ENCODE measurements around the gene MRS2. TPM values are rescaled to one million over a fixed set of nuclear protein-coding genes. Genes with fewer than 3 reads are reported as not detected.

The MRS2 gene
- total RNA-seq, 1 experiment from 2014 or later = 85.8 TPM

DNA sequence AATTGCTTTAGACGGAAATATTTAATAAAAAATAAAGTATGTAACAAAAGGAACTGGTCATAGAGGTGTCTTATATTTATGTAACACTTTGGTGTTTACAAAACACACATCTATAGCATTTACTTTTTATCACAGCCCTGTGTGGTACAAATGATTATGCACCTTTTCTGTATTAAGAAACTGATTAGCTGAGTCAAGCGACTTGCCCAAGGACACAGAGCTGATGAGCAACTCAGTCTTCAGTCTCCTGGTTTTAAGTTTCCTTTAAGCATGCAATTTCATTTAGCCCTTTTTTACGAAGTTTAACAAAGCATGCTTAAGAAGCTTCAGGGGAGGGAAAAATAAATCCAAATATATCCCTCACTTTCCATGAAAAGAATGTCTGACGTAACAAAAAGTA, 47.3 kb upstream of the MRS2 start:
- Mint-ChIP-seq H3K4me1 (peaks cover 4 to 10% of the 10 kb centered on the region in 2 experiments; a peak in 3 of 4 replicates), H3K4me3 (no peak overlapping the region)

More for the DNA sequence above, 47.3 kb upstream of the MRS2 start:
- no peak overlapping the region for H3K4me2 ChIP-seq (ENCODE audit: insufficient read depth, insufficient read length, low read length)
- peaks cover 13% of the 10 kb centered on the region for H3K23me2 ChIP-seq (ENCODE audit: insufficient read length, low read depth, low read length, poor library complexity, severe bottlenecking)
- no peak overlapping the region for H2BK15ac ChIP-seq (ENCODE audit: low read depth, low read length)
- WGBS (ENCODE audit: extremely low coverage, insufficient read length, low lambda C conversion rate) = no CpG with 5 or more reads among the region's 4 CpGs
- DNase-seq = no peak
- no peak overlapping the region for H2AFZ ChIP-seq (ENCODE audit: low read length)
- peaks cover 0 to 2% of the 10 kb centered on the region in 2 experiments; a peak in 1 of 5 replicates for H3K9me3 Mint-ChIP-seq
- H3K23ac ChIP-seq (ENCODE audit: insufficient read length, low read depth, low read length) = no peak overlapping the region
- peaks cover 21% of the 10 kb centered on the region for H3K27me3 Mint-ChIP-seq (ENCODE audit: low read depth)
- H3K14ac ChIP-seq (ENCODE audit: insufficient read depth, low read length) = no peak overlapping the region
- H3K4me1 ChIP-seq (ENCODE audit: insufficient read depth, low read length) = no peaks in the 10 kb centered on the region
- H3K27ac Mint-ChIP-seq = no peak overlapping the region
- H4K20me1 ChIP-seq (ENCODE audit: control insufficient read depth, insufficient read depth, insufficient read length) = no peaks in the 10 kb centered on the region
- H3K27ac ChIP-seq (ENCODE audit: insufficient read length, low read depth, low read length) = no peak overlapping the region
- no peak overlapping the region for H4K91ac ChIP-seq (ENCODE audit: insufficient read length, low read depth, low read length)
- TF ChIP-seq, protein P1, sequence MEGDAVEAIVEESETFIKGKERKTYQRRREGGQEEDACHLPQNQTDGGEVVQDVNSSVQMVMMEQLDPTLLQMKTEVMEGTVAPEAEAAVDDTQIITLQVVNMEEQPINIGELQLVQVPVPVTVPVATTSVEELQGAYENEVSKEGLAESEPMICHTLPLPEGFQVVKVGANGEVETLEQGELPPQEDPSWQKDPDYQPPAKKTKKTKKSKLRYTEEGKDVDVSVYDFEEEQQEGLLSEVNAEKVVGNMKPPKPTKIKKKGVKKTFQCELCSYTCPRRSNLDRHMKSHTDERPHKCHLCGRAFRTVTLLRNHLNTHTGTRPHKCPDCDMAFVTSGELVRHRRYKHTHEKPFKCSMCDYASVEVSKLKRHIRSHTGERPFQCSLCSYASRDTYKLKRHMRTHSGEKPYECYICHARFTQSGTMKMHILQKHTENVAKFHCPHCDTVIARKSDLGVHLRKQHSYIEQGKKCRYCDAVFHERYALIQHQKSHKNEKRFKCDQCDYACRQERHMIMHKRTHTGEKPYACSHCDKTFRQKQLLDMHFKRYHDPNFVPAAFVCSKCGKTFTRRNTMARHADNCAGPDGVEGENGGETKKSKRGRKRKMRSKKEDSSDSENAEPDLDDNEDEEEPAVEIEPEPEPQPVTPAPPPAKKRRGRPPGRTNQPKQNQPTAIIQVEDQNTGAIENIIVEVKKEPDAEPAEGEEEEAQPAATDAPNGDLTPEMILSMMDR (conservative IDR thresholded peaks at IDR 0.05) = no peak
- H3K4ac ChIP-seq (ENCODE audit: low read depth, low read length) = no peak overlapping the region
- no peaks in the 10 kb centered on the region for H3K79me1 ChIP-seq (ENCODE audit: insufficient read depth, low read depth, low read length, poor library complexity, severe bottlenecking)
- no peak overlapping the region for H3K56ac ChIP-seq (ENCODE audit: insufficient read length, low read depth, low read length)
- no peak overlapping the region for H3T11ph ChIP-seq (ENCODE audit: low read length)
- H4K5ac ChIP-seq (ENCODE audit: insufficient read length, low read depth, low read length) = no peak overlapping the region
- no peak overlapping the region for H3K18ac ChIP-seq (ENCODE audit: insufficient read length, low read depth, low read length)
- no peaks in the 10 kb centered on the region for H3K9me3 ChIP-seq (ENCODE audit: control insufficient read depth, low read depth, low read length)
- H3K36me3 Mint-ChIP-seq (ENCODE audit: insufficient read depth in 1 of 3, low read depth in 3 of 3) = peaks cover 0 to 1% (median 0%) of the 10 kb centered on the region in 3 experiments; a peak in 2 of 7 replicates
- H3K79me2 ChIP-seq (ENCODE audit: insufficient read depth, low read length) = no peaks in the 10 kb centered on the region
- no peak overlapping the region for H2AK5ac ChIP-seq (ENCODE audit: insufficient read length, low read length)
- H2BK120ac ChIP-seq (ENCODE audit: low read depth, low read length, poor library complexity, severe bottlenecking) = no peak overlapping the region
- H2BK12ac ChIP-seq (ENCODE audit: insufficient read length, low read depth, low read length) = no peak overlapping the region
- H3K27me3 ChIP-seq (ENCODE audit: insufficient read depth, low read length) = peaks cover 4% of the 10 kb centered on the region; the same call in 1 of the 2 replicates
- H2BK5ac ChIP-seq (ENCODE audit: insufficient read length, low read length) = no peak overlapping the region
- no peak overlapping the region for H3K9ac ChIP-seq (ENCODE audit: extremely low read depth, insufficient read length, low read length)
- H2BK20ac ChIP-seq (ENCODE audit: low read depth, low read length, poor library complexity, severe bottlenecking) = no peak overlapping the region
- H4K8ac ChIP-seq (replicated peaks; ENCODE audit: insufficient read length, low read depth, low read length) = no peak overlapping the region

All from H9 (cell line).